Measurements from ENCODE around the gene BIN1. TPM values are rescaled to one million over a fixed set of nuclear protein-coding genes. Genes with fewer than 3 reads are reported as not detected.

BIN1 gene
- polyA plus RNA-seq, 1 donor from 2014 or later: 61.9 TPM

- no peak overlapping the region for H3K4me2 ChIP-seq (ENCODE audit: low read length)
- H3K27me3 ChIP-seq (ENCODE audit: insufficient read depth, low read depth, low read length): no peaks in the 10 kb centered on the region
- no peaks in the 10 kb centered on the region for H3K79me2 ChIP-seq (replicated peaks; ENCODE audit: insufficient read depth, low read length)
- no peak overlapping the region for H3K27ac ChIP-seq (ENCODE audit: low read length)
- no peak for TF ChIP-seq CTCF (IDR thresholded peaks at IDR 0.05; ENCODE audit: poor library complexity, severe bottlenecking)
- no peak for TF ChIP-seq RAD21 (conservative IDR thresholded peaks at IDR 0.05)
- TF ChIP-seq EZH2 (IDR thresholded peaks at IDR 0.05; ENCODE audit: borderline replicate concordance, insufficient read depth, low read length, poor library complexity, severe bottlenecking): no peak
- no peak for TF ChIP-seq MXI1 (conservative IDR thresholded peaks at IDR 0.05; ENCODE audit: poor library complexity, severe bottlenecking)
- no peak for TF ChIP-seq REST (IDR thresholded peaks at IDR 0.05; ENCODE audit: borderline replicate concordance)
- no peak for TF ChIP-seq TAF1 (IDR thresholded peaks at IDR 0.05; ENCODE audit: low read depth)
- no peak for TF ChIP-seq EP300 (conservative IDR thresholded peaks at IDR 0.05; ENCODE audit: poor library complexity, severe bottlenecking)
- no peak for TF ChIP-seq SMC3 (conservative IDR thresholded peaks at IDR 0.05; ENCODE audit: poor library complexity)
- no peak for TF ChIP-seq POLR2AphosphoS5 (IDR thresholded peaks at IDR 0.05)
- H3F3A ChIP-seq (ENCODE audit: insufficient read depth, low read length, poor library complexity, severe bottlenecking): no peaks in the 10 kb centered on the region
- H3K9me3 ChIP-seq (ENCODE audit: low read length): no peaks in the 10 kb centered on the region
- no peaks in the 10 kb centered on the region for H4K20me1 ChIP-seq (ENCODE audit: insufficient read depth)
- no peak overlapping the region for H3K9ac ChIP-seq (ENCODE audit: low read length)
- no peaks in the 10 kb centered on the region for H3K9me2 ChIP-seq (ENCODE audit: insufficient read depth, low read length)
- H3K4me3 ChIP-seq (ENCODE audit: low read length): no peak overlapping the region
- no peak overlapping the region for H2AFZ ChIP-seq (ENCODE audit: low read depth, low read length)
- no peaks in the 10 kb centered on the region for H3K36me3 ChIP-seq (ENCODE audit: insufficient read depth, low read length)
These were observed 43.0 kb downstream of the BIN1 start for GRCh38 chr2:127063701-127064590.

GRCh38 chr2:127061375-127062273 is 45.3 kb downstream of the BIN1 start:
- H3K79me2 ChIP-seq (replicated peaks; ENCODE audit: insufficient read depth, low read length): no peaks in the 10 kb centered on the region
- no peaks in the 10 kb centered on the region for H3K9me2 ChIP-seq (ENCODE audit: insufficient read depth, low read length)
- TF ChIP-seq REST (IDR thresholded peaks at IDR 0.05; ENCODE audit: borderline replicate concordance) (no peak), TAF1 (IDR thresholded peaks at IDR 0.05; ENCODE audit: low read depth) (no peak), MXI1 (conservative IDR thresholded peaks at IDR 0.05; ENCODE audit: poor library complexity, severe bottlenecking) (no peak), RAD21 (conservative IDR thresholded peaks at IDR 0.05) (no peak), EP300 (conservative IDR thresholded peaks at IDR 0.05; ENCODE audit: poor library complexity, severe bottlenecking) (no peak), SMC3 (conservative IDR thresholded peaks at IDR 0.05; ENCODE audit: poor library complexity) (no peak), POLR2AphosphoS5 (IDR thresholded peaks at IDR 0.05) (no peak), CTCF (IDR thresholded peaks at IDR 0.05; ENCODE audit: poor library complexity, severe bottlenecking) (no peak)
- no peak overlapping the region for H3K4me2 ChIP-seq (ENCODE audit: low read length)
- no peak overlapping the region for H3K4me3 ChIP-seq (ENCODE audit: low read length)
- no peak overlapping the region for H3K27ac ChIP-seq (ENCODE audit: low read length)
- H3K9ac ChIP-seq (ENCODE audit: low read length): no peak overlapping the region
- no peaks in the 10 kb centered on the region for H4K20me1 ChIP-seq (ENCODE audit: insufficient read depth)
- H3F3A ChIP-seq (ENCODE audit: insufficient read depth, low read length, poor library complexity, severe bottlenecking): no peaks in the 10 kb centered on the region
- H3K36me3 ChIP-seq (ENCODE audit: insufficient read depth, low read length): no peaks in the 10 kb centered on the region
- H3K9me3 ChIP-seq (ENCODE audit: low read length): no peaks in the 10 kb centered on the region
- no peak overlapping the region for H2AFZ ChIP-seq (ENCODE audit: low read depth, low read length)
- H3K27me3 ChIP-seq (ENCODE audit: insufficient read depth, low read depth, low read length): no peaks in the 10 kb centered on the region
